Renal pelvis (tissue), 4 donors: ENCODE results near the gene MTM1. TPM values are rescaled to one million over a fixed set of nuclear protein-coding genes. Genes with fewer than 3 reads are reported as not detected.

Source experiments
- DNase-seq: peaks from one replicate; pipeline ENCODE4 v3.0.0-alpha.2; 2013
- polyA plus RNA-seq, 3 donors: library from polyadenylated mRNA; unstranded; fragments of 120-200 nt; gene quantifications; one replicate each; pipeline ENCODE4 v1.2.1, GENCODE V29; 2013; ENCODE audit not compliant: insufficient read length in 3 of 3

The MTM1 gene
- polyA plus RNA-seq, 3 donors, result 9.8 to 13.7 (median 13.7) TPM

DNA sequence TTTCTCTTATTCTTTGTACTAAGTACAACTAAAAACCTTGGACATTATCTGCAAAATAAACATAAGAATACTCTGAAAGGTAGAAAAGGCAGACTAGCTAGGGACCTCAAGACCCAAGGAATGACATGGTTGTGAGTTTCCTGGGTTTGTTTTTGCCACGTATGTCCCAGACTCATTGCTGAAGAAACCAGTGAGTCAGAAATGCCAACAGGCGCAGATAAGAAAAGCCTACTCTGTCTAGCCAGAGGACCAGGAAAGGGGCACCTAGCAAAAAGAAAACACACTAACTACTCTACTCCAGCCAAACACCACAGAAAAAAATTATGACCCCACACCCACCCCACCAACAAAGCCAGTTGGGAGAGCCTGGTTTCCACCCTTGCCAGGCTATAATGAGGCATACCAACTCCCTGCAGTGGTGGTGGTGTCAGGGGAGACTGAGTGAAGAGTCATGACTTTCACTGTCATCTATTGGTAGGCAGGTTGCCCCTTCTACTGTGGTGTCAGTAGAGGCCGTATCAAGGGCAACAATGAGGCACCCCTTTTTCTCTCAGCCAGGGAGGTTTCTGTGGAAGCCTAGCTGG, 135.7 kb downstream of the MTM1 start:
- no peak for DNase-seq

DNA sequence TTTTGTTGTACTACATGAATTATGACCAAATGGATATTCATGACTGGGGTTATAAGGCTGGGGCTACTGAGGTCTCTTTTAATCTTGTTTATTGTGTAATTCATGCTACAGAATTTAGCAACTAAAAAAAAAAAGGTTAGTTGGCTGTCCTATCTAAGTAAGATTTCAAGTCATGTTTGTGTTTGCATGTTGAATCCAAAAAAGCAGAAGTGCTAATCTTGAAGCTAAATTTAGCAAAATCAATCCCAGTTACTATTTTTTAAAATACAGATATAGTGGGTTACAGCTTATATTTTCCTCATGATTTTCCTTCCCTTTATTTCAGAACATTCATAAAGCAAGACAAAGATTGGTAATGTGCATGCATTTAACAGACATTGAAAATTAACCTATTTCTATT, 144.2 kb downstream of the MTM1 start:
- no peak for DNase-seq

DNA sequence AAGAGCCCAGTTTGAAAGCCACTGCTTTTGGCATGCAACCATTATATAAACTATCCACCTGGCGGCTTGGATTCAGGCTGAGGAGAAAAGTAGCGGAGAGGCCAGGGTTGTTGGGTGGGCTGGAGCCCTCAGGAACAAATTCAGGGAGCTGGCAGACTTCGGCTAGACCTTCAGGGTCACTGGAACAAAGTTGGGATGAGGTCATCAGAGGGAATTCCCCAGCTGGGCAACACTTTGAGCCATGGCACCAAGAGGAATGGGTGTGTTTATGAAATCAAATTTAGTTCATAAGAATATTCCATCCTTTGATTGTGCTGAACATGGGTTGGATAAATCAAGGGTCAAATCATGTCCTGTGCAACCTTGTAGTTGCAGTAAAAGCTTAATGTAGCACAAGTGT, 146.8 kb downstream of the MTM1 start:
- DNase-seq, result no peak

DNA sequence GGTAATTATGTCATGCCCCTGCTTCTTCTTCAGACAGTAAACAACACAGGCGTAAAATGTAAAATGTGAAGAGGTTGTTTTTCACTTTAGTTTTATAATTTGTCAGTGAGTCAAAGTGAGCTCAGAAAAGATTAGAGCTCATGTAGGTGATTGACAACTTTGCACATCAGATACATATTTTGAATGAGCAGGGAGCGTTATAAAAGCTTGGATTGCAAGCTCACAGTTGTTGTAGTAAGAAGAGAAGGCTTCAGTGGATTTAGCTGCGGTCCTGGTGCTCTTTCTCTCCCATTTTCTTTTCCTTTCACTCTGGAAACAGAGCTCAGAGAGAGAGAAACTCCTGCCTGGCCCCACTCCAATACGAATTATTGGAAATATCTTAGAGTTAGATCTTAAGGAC, 151.2 kb downstream of the MTM1 start:
- no peak for DNase-seq

Other genes starting within 250 kb of the MTM1 start
- gene MAMLD1, start 205.3 kb upstream of the MTM1 start, polyA plus RNA-seq, result 1 to 10 TPM; 6.8 to 7.5 (median 6.8) TPM
- gene MTMR1, start 124.8 kb downstream of the MTM1 start, polyA plus RNA-seq, result 10 to 100 TPM; 25.5 to 26.9 (median 25.8) TPM